Chondrocyte (in vitro differentiated cells): ENCODE measurements around the gene PSMA5. TPM values are rescaled to one million over a fixed set of nuclear protein-coding genes. Genes with fewer than 3 reads are reported as not detected.
"Not testable (repeated sequence)": the region's sequence is repeated elsewhere in the genome, so short reads cannot be mapped to it uniquely, and the experiment has no call there.

Experiments used
- DNase-seq: peaks from one replicate; pipeline ENCODE4 v3.0.0; 2021; ENCODE audit warnings: mixed read lengths, low spot score
- H3K27ac Mint-ChIP-seq: one replicate; pipeline ENCODE4 v1.8.0; 2021; ENCODE audit warnings: mild to moderate bottlenecking, moderate library complexity, mixed read lengths; ENCODE audit not compliant: unreplicated experiment
- H3K27me3 Mint-ChIP-seq: 2 replicates; pipeline ENCODE4 v1.8.0; 2021; ENCODE audit warnings: low read depth, mixed read lengths
- H3K36me3 Mint-ChIP-seq: 2 replicates; pipeline ENCODE4 v1.8.0; 2021; ENCODE audit warnings: low read depth, mixed read lengths
- H3K4me1 Mint-ChIP-seq: 2 replicates; pipeline ENCODE4 v1.8.0; 2021; ENCODE audit warnings: low read depth, mild to moderate bottlenecking, mixed read lengths
- H3K4me3 Mint-ChIP-seq: one replicate; pipeline ENCODE4 v1.8.0; 2021; ENCODE audit warnings: mild to moderate bottlenecking, moderate library complexity, mixed read lengths; ENCODE audit not compliant: unreplicated experiment
- H3K9me3 Mint-ChIP-seq: 2 replicates; pipeline ENCODE4 v1.8.0; 2021; ENCODE audit warnings: low read depth, mixed read lengths
- CTCF ChIP-seq: fragments of 200-600 bp; sonication (generic); IDR thresholded peaks from 2 replicates; pipeline ENCODE4 v1.5.0; 2021; ENCODE audit warnings: antibody characterized with exemption, mild to moderate bottlenecking, moderate library complexity
- total RNA-seq: library from RNA; stranded (reverse); gene quantifications from 3 replicates; pipeline ENCODE4 v1.2.1, GENCODE V29; 2021

PSMA5 gene
- total RNA-seq, 1 donor from 2014 or later, result 80.2 TPM

- TF ChIP-seq CTCF, result no peak
- no peak for DNase-seq
- Mint-ChIP-seq H3K4me1 (peaks cover 44% of the 10 kb centered on the region), H3K4me3 (no peak overlapping the region), H3K27ac (no peak overlapping the region), H3K9me3 (peaks cover 9% of the 10 kb centered on the region), H3K27me3 (no peaks in the 10 kb centered on the region), H3K36me3 (no peaks in the 10 kb centered on the region)
Observed at GRCh38 chr1:109381573-109381972, 44.7 kb downstream of the PSMA5 start.

- peaks cover 44% of the 10 kb centered on the region for H3K4me1 Mint-ChIP-seq
- H3K27ac Mint-ChIP-seq, result no peak overlapping the region
- no peaks in the 10 kb centered on the region for H3K36me3 Mint-ChIP-seq
- no peak overlapping the region for H3K4me3 Mint-ChIP-seq
- TF ChIP-seq CTCF, result no peak
- no peak for DNase-seq
- peaks cover 6% of the 10 kb centered on the region for H3K9me3 Mint-ChIP-seq
- no peaks in the 10 kb centered on the region for H3K27me3 Mint-ChIP-seq
Observed at GRCh38 chr1:109379907-109380306, 46.3 kb downstream of the PSMA5 start.

GRCh38 chr1:109379422-109379821, 46.8 kb downstream of the PSMA5 start:
- peaks cover 4% of the 10 kb centered on the region for H3K9me3 Mint-ChIP-seq
- no peaks in the 10 kb centered on the region for H3K27me3 Mint-ChIP-seq
- H3K27ac Mint-ChIP-seq, result no peak overlapping the region
- no peak for TF ChIP-seq CTCF
- peaks cover 42% of the 10 kb centered on the region for H3K4me1 Mint-ChIP-seq
- no peak overlapping the region for H3K4me3 Mint-ChIP-seq
- no peaks in the 10 kb centered on the region for H3K36me3 Mint-ChIP-seq
- DNase-seq, result no peak

- no peak for DNase-seq
- peaks cover 36% of the 10 kb centered on the region for H3K4me1 Mint-ChIP-seq
- TF ChIP-seq CTCF, result no peak
- no peaks in the 10 kb centered on the region for H3K9me3 Mint-ChIP-seq
- no peak overlapping the region for H3K4me3 Mint-ChIP-seq
- H3K36me3 Mint-ChIP-seq, result no peaks in the 10 kb centered on the region
- no peak overlapping the region for H3K27ac Mint-ChIP-seq
- no peaks in the 10 kb centered on the region for H3K27me3 Mint-ChIP-seq
Observed at GRCh38 chr1:109377698-109378097, 48.5 kb downstream of the PSMA5 start.

GRCh38 chr1:109373696-109374095, 52.6 kb downstream of the PSMA5 start:
- not testable (repeated sequence) for H3K27me3 Mint-ChIP-seq, H3K4me3 Mint-ChIP-seq, H3K27ac Mint-ChIP-seq, DNase-seq, H3K9me3 Mint-ChIP-seq, H3K36me3 Mint-ChIP-seq
- H3K4me1 Mint-ChIP-seq, result peaks cover 66% of the 10 kb centered on the region

- Mint-ChIP-seq H3K27ac (peak overlapping the region; percentile 76), H3K4me3 (no peak overlapping the region), H3K9me3 (no peaks in the 10 kb centered on the region), H3K36me3 (no peaks in the 10 kb centered on the region), H3K27me3 (no peaks in the 10 kb centered on the region), H3K4me1 (peaks cover 68% of the 10 kb centered on the region)
- DNase-seq, result no peak
- no peak for TF ChIP-seq CTCF
Observed at GRCh38 chr1:109373126-109373525, 53.1 kb downstream of the PSMA5 start.
